ENCODE measurements around the gene GMPR2.

The GMPR2 gene

GRCh38 chr14:24271134-24271833, 38.6 kb downstream of the GMPR2 start, which contains the start of gene RABGGTA:
TSS of gene RABGGTA (minus strand) at chr14:24271597. CDS start at chr14:24271115, 482 bp downstream.
- peak; percentile 95 to 96 for DNase-seq

- DNase-seq, result no peak
Observed at GRCh38 chr14:24271834-24272263, 39.1 kb downstream of the GMPR2 start.

- no peak for DNase-seq
Observed at GRCh38 chr14:24272467-24272866, 39.7 kb downstream of the GMPR2 start.

- DNase-seq, result no peak
Observed at GRCh38 chr14:24273422-24273998, 40.8 kb downstream of the GMPR2 start.

GRCh38 chr14:24274101-24274543, 41.4 kb downstream of the GMPR2 start:
- peak; percentile 57 to 64 for DNase-seq

GRCh38 chr14:24277071-24277470, 44.3 kb downstream of the GMPR2 start:
- DNase-seq, result no peak

- peak in 1 of 2 donors; percentile 62 for DNase-seq
Observed at GRCh38 chr14:24277606-24278321, 45.0 kb downstream of the GMPR2 start.

- no peak for DNase-seq
Observed at GRCh38 chr14:24278424-24278823, 45.7 kb downstream of the GMPR2 start.

- DNase-seq, result peak; percentile 69
Observed at GRCh38 chr14:24279301-24280186, 46.8 kb downstream of the GMPR2 start.

GRCh38 chr14:24280797-24281460, 48.2 kb downstream of the GMPR2 start:
- no peak for DNase-seq

- no peak for DNase-seq
Observed at GRCh38 chr14:24281636-24282035, 48.9 kb downstream of the GMPR2 start.

- no peak for DNase-seq
Observed at GRCh38 chr14:24282736-24283135, 50.0 kb downstream of the GMPR2 start.

GRCh38 chr14:24283796-24284460, 51.2 kb downstream of the GMPR2 start:
- no peak for DNase-seq

GRCh38 chr14:24284501-24285035, 51.8 kb downstream of the GMPR2 start:
- DNase-seq, result no peak

- DNase-seq, result no peak
Observed at GRCh38 chr14:24285351-24285750, 52.6 kb downstream of the GMPR2 start.

- no peak for DNase-seq
Observed at GRCh38 chr14:24286996-24287395, 54.3 kb downstream of the GMPR2 start.

Data from CD4-positive, alpha-beta T cell treated with Interleukin-4 for 1 hour (primary cell).